ENCODE results near the gene GPC6.

The GPC6 gene

DNA sequence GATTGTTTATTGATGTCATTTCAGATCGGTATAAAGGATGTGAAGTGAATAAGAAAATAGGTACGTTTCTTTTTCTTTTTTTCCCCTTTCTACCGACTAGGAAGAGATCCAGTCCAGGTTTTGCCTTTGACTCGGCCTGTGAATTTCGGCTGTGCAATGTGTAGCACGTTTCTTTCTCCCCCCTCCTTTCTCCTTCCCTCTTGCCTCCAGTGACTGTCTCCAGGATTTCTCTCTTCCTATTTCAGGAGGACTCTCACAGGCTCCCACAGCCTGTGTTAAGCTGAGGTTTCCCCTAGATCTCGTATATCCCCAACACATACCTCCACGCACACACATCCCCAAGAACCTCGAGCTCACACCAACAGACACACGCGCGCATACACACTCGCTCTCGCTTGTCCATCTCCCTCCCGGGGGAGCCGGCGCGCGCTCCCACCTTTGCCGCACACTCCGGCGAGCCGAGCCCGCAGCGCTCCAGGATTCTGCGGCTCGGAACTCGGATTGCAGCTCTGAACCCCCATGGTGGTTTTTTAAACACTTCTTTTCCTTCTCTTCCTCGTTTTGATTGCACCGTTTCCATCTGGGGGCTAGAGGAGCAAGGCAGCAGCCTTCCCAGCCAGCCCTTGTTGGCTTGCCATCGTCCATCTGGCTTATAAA, at the start of gene GPC6:
TSS of gene GPC6 (plus strand) at position 185 of the 657 bp plus-strand sequence.
- TF ChIP-seq, protein P1, sequence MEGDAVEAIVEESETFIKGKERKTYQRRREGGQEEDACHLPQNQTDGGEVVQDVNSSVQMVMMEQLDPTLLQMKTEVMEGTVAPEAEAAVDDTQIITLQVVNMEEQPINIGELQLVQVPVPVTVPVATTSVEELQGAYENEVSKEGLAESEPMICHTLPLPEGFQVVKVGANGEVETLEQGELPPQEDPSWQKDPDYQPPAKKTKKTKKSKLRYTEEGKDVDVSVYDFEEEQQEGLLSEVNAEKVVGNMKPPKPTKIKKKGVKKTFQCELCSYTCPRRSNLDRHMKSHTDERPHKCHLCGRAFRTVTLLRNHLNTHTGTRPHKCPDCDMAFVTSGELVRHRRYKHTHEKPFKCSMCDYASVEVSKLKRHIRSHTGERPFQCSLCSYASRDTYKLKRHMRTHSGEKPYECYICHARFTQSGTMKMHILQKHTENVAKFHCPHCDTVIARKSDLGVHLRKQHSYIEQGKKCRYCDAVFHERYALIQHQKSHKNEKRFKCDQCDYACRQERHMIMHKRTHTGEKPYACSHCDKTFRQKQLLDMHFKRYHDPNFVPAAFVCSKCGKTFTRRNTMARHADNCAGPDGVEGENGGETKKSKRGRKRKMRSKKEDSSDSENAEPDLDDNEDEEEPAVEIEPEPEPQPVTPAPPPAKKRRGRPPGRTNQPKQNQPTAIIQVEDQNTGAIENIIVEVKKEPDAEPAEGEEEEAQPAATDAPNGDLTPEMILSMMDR (IDR thresholded peaks at IDR 0.05; ENCODE audit: low read depth, low read length) = no peak
- in situ Hi-C loops (cut with HindIII; ENCODE audit: low sequenced_read_pairs) = no loop called here
- peak within 1 kb of the TSS; percentile 83 for H3K4me3 ChIP-seq (ENCODE audit: low read depth, low read length)
- peak; percentile 96 for DNase-seq (ENCODE audit: low read depth, low spot score)

DNA sequence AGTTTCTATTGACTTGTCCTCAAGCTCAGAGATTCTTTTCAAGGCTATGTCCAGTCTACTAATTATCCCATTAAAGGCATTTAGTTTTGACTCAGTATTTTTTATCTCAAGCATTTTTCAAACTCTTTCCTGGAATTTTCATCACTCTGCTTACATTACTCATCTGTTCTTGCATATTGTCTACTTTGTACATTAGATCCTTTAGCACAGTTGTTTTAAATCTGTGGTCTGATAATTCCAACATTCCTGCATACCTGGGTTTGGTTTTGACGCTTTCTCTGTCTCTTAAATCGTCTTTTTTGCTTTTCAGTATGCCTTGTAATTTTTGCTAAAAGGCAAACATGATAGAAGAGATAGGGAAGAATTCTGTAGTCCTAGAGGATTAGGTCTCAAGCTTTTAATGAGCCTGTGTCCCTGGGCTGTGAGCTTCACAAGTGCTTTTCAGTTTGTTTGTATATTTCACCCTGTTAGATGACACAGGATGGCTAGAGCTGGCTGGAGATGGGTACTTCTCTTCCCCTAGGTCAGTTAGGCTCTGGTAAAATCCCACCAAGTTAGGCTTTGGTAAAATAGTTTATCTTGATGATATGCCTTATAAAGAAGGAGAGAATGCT, 46.1 kb upstream of the GPC6 start:
- peak; percentile 51 for DNase-seq (ENCODE audit: low read depth, low spot score)
- no peak overlapping the region for H3K4me3 ChIP-seq (ENCODE audit: low read depth, low read length)
- in situ Hi-C loops (cut with HindIII; ENCODE audit: low sequenced_read_pairs) = no loop called here
- TF ChIP-seq, protein P1 (IDR thresholded peaks at IDR 0.05; ENCODE audit: low read depth, low read length) = no peak

DNA sequence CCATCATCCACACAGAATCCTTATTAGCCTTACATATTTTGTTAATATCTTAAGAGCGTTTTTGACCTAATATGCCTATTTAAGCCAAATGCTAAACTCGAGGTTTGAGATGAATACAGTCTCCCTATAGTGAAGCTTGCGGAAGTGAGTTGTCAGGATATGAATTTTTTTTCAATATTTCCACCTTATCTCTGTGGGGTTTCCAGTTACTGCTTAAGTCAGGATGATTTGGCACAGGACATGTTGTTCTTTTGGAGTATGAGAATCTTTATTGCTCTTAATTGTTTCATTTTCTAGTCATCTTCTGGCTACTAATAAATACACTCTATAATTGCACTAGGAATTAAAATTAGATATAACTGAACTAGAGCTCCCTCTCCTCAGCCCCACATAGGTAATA, 44.2 kb upstream of the GPC6 start:
- H3K4me3 ChIP-seq (ENCODE audit: low read depth, low read length) = no peak overlapping the region
- TF ChIP-seq, protein P1 (IDR thresholded peaks at IDR 0.05; ENCODE audit: low read depth, low read length) = no peak
- DNase-seq (ENCODE audit: low read depth, low spot score) = no peak
- in situ Hi-C loops (cut with HindIII; ENCODE audit: low sequenced_read_pairs) = no loop called here

DNA sequence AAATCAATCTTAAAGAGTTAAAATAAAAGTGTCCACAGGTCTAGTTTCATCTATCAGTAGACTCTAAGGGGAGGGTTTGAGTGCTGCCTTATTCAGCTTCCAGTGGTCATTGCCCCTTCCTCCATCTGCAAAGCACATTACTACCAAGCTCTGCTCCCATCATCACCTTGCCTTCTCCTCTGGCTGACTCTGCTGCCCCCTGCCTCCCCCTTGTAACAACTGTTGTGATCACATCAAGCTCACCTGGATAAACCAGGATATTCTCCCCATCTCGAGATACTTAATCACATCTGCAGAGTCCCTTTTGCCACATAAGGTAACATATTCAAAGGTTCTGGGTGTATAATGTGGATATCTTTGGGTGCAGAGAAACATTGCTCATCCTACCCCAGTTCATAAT, 43.3 kb upstream of the GPC6 start:
- TF ChIP-seq, protein P1 (IDR thresholded peaks at IDR 0.05; ENCODE audit: low read depth, low read length) = no peak
- in situ Hi-C loops (cut with HindIII; ENCODE audit: low sequenced_read_pairs) = no loop called here
- no peak for DNase-seq (ENCODE audit: low read depth, low spot score)
- H3K4me3 ChIP-seq (ENCODE audit: low read depth, low read length) = no peak overlapping the region

DNA sequence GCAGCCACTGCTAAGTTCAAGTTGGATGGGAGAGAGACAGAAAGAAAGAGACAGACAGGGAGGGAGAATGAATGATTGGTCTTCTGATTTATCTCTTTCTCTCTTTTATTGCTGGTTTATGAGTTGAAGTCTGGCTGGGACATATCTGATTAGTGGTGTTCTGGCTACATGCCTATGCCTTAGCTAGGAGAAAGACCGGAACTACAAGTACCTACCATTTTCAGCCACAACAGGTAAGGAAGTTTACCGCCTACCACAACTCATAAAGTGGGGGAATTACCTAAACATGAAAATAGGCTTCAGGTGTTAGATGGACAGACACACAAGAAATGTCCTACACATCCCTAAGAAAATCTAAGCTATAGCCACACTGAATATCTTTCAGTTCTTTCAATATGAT, 36.6 kb upstream of the GPC6 start:
- in situ Hi-C loops (cut with HindIII; ENCODE audit: low sequenced_read_pairs) = no loop called here
- H3K4me3 ChIP-seq (ENCODE audit: low read depth, low read length) = no peak overlapping the region
- TF ChIP-seq, protein P1 (IDR thresholded peaks at IDR 0.05; ENCODE audit: low read depth, low read length) = no peak
- DNase-seq (ENCODE audit: low read depth, low spot score) = no peak

DNA sequence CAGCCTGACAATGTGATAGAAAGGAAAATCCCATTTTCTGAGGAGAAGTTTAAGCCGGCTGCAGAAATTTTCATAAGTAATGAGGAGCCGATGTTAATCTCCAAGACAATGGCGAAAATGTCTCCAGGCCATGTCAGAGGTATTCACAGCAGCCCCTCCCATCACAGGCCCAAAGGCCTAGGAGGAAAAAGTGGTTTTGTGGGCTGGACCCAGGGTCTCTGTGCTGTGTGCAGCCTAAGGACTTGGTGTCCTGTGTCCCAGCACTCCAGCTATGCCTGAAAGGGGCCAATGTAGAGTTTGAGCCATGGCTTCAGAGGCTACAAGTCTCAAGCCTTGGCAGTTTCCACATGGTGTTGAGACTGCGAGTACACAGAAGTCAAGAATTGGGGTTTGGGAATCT, 32.9 kb upstream of the GPC6 start:
- DNase-seq (ENCODE audit: low read depth, low spot score) = no peak
- H3K4me3 ChIP-seq (ENCODE audit: low read depth, low read length) = no peak overlapping the region
- in situ Hi-C loops (cut with HindIII; ENCODE audit: low sequenced_read_pairs) = no loop called here
- TF ChIP-seq, protein P1 (IDR thresholded peaks at IDR 0.05; ENCODE audit: low read depth, low read length) = no peak
